H9 (cell line): Measurements from ENCODE around the gene LRMDA. TPM values are rescaled to one million over a fixed set of nuclear protein-coding genes. Genes with fewer than 3 reads are reported as not detected.
A peak's percentile ranks its signal among the peaks of the same experiment; 100 is the strongest.

Source experiments
- DNase-seq: peaks from one replicate; pipeline ENCODE4 v3.0.0-alpha.2; 2017
- H2AFZ ChIP-seq: one replicate; pipeline ENCODE4 v1.6.1; 2013; ENCODE audit warnings: mild to moderate bottlenecking, low read length, control low read depth, moderate library complexity
- H2AK5ac ChIP-seq: 2 replicates; pipeline ENCODE4 v1.6.1; 2013; ENCODE audit warnings: low read length, control low read depth, mixed read lengths; ENCODE audit not compliant: insufficient read length
- H2BK120ac ChIP-seq: one replicate; pipeline ENCODE4 v1.6.1; 2013; ENCODE audit warnings: low read depth, mild to moderate bottlenecking, low read length, control low read depth, inconsistent platforms; ENCODE audit not compliant: poor library complexity, severe bottlenecking
- H2BK12ac ChIP-seq: 2 replicates; pipeline ENCODE4 v1.6.1; 2013; ENCODE audit warnings: low read length, control low read depth, mixed read lengths, low read depth; ENCODE audit not compliant: insufficient read length
- H2BK15ac ChIP-seq: 2 replicates; pipeline ENCODE4 v1.6.1; 2013; ENCODE audit warnings: low read depth, low read length, control low read depth
- H2BK20ac ChIP-seq: one replicate; pipeline ENCODE4 v1.6.1; 2013; ENCODE audit warnings: low read depth, mild to moderate bottlenecking, low read length, control low read depth, inconsistent platforms; ENCODE audit not compliant: poor library complexity, severe bottlenecking
- H2BK5ac ChIP-seq: 2 replicates; pipeline ENCODE4 v1.6.1; 2013; ENCODE audit warnings: low read length, control low read depth, mixed read lengths; ENCODE audit not compliant: insufficient read length
- H3K14ac ChIP-seq: 2 replicates; pipeline ENCODE4 v1.6.1; 2013; ENCODE audit warnings: low read length, control low read depth; ENCODE audit not compliant: insufficient read depth
- H3K18ac ChIP-seq: 2 replicates; pipeline ENCODE4 v1.6.1; 2013; ENCODE audit warnings: low read depth, mild to moderate bottlenecking, mixed read lengths, low read length, control low read depth; ENCODE audit not compliant: insufficient read length
- H3K23ac ChIP-seq: 2 replicates; pipeline ENCODE4 v1.6.1; 2013; ENCODE audit warnings: low read length, control low read depth, mixed read lengths, low read depth; ENCODE audit not compliant: insufficient read length
- H3K23me2 ChIP-seq: 2 replicates; pipeline ENCODE4 v1.6.1; 2013; ENCODE audit warnings: low read depth, mild to moderate bottlenecking, mixed read lengths, low read length, control low read depth; ENCODE audit not compliant: insufficient read length, poor library complexity, severe bottlenecking
- H3K27ac ChIP-seq: 2 replicates; pipeline ENCODE4 v1.5.1; 2013; ENCODE audit warnings: low read length, control low read depth, mixed read lengths, low read depth; ENCODE audit not compliant: insufficient read length
- H3K27me3 ChIP-seq: 2 replicates; pipeline ENCODE4 v1.6.1; 2013; ENCODE audit warnings: low read length, control low read depth, inconsistent platforms; ENCODE audit not compliant: insufficient read depth
- H3K4ac ChIP-seq: 2 replicates; pipeline ENCODE4 v1.6.1; 2013; ENCODE audit warnings: low read depth, mild to moderate bottlenecking, control low read depth, inconsistent platforms, low read length, moderate library complexity
- H3K4me1 ChIP-seq: 2 replicates; pipeline ENCODE4 v1.6.1; 2013; ENCODE audit warnings: low read length, control low read depth, inconsistent platforms; ENCODE audit not compliant: insufficient read depth
- H3K4me2 ChIP-seq: 2 replicates; pipeline ENCODE4 v1.6.1; 2013; ENCODE audit warnings: low read length, control low read depth, mixed read lengths; ENCODE audit not compliant: insufficient read length, insufficient read depth
- H3K56ac ChIP-seq: 2 replicates; pipeline ENCODE4 v1.6.1; 2013; ENCODE audit warnings: low read depth, mild to moderate bottlenecking, mixed read lengths, low read length, control low read depth; ENCODE audit not compliant: insufficient read length
- H3K79me1 ChIP-seq: 2 replicates; pipeline ENCODE4 v1.6.1; 2013; ENCODE audit warnings: low read depth, mild to moderate bottlenecking, moderate library complexity, low read length, control low read depth, inconsistent platforms; ENCODE audit not compliant: insufficient read depth, poor library complexity, severe bottlenecking
- H3K79me2 ChIP-seq: 2 replicates; pipeline ENCODE4 v1.6.1; 2013; ENCODE audit warnings: low read length, control low read depth, inconsistent platforms; ENCODE audit not compliant: insufficient read depth
- H3K9ac ChIP-seq: 2 replicates; pipeline ENCODE4 v1.6.1; 2013; ENCODE audit warnings: low read length, control low read depth, mixed read lengths; ENCODE audit not compliant: insufficient read length; ENCODE audit errors: extremely low read depth
- H3K9me3 ChIP-seq: one replicate; pipeline ENCODE4 v1.6.1; 2013; ENCODE audit warnings: low read depth, low read length, inconsistent platforms; ENCODE audit not compliant: control insufficient read depth
- H3T11ph ChIP-seq: one replicate; pipeline ENCODE4 v1.6.1; 2013; ENCODE audit warnings: mild to moderate bottlenecking, low read length, control low read depth, inconsistent platforms
- H4K20me1 ChIP-seq: one replicate; pipeline ENCODE4 v1.6.1; 2013; ENCODE audit not compliant: control insufficient read depth, insufficient read length, insufficient read depth
- H4K5ac ChIP-seq: 2 replicates; pipeline ENCODE4 v1.6.1; 2013; ENCODE audit warnings: low read depth, mild to moderate bottlenecking, mixed read lengths, low read length, control low read depth; ENCODE audit not compliant: insufficient read length
- H4K8ac ChIP-seq: replicated peaks from 2 replicates; pipeline ENCODE4 v1.6.1; 2013; ENCODE audit warnings: low read length, control low read depth, mixed read lengths, low read depth; ENCODE audit not compliant: insufficient read length
- H4K91ac ChIP-seq: 2 replicates; pipeline ENCODE4 v1.6.1; 2013; ENCODE audit warnings: low read depth, mild to moderate bottlenecking, moderate library complexity, mixed read lengths, low read length, control low read depth; ENCODE audit not compliant: insufficient read length
- H3K27ac Mint-ChIP-seq, 3 experiments: 2 replicates in 2 of 3; 3 replicates in 1 of 3; pipeline ENCODE4 v1.8.0; 2020 to 2021; ENCODE audit warnings: mixed read lengths in 3 of 3, mild to moderate bottlenecking in 1 of 3, moderate library complexity in 1 of 3
- H3K27me3 Mint-ChIP-seq: 2 replicates; pipeline ENCODE4 v1.8.0; 2021; ENCODE audit warnings: low read depth, mild to moderate bottlenecking, moderate library complexity, mixed read lengths
- H3K36me3 Mint-ChIP-seq, 3 experiments: 2 replicates in 2 of 3; 3 replicates in 1 of 3; pipeline ENCODE4 v1.8.0; 2020 to 2021; ENCODE audit warnings: low read depth in 3 of 3, mixed read lengths in 3 of 3; ENCODE audit not compliant: insufficient read depth in 1 of 3
- H3K4me1 Mint-ChIP-seq, 2 experiments: 2 replicates each; pipeline ENCODE4 v1.8.0; 2020; ENCODE audit warnings: mixed read lengths in 2 of 2
- H3K4me3 Mint-ChIP-seq, 2 experiments: 2 replicates in 1 of 2; 3 replicates in 1 of 2; pipeline ENCODE4 v1.8.0; 2020 to 2021; ENCODE audit warnings: mild to moderate bottlenecking in 2 of 2, mixed read lengths in 2 of 2, moderate library complexity in 1 of 2
- H3K9me3 Mint-ChIP-seq, 2 experiments: 2 replicates in 1 of 2; 3 replicates in 1 of 2; pipeline ENCODE4 v1.8.0; 2020; ENCODE audit warnings: mild to moderate bottlenecking in 2 of 2, mixed read lengths in 2 of 2, moderate library complexity in 1 of 2
- WGBS: extraction: QIAGEN DNeasy Blood & Tissue Kit; methylation state at CpG from one replicate; pipeline ENCODE4 v1.1.7; 2013; ENCODE audit warnings: missing lambda C conversion rate, low lambda C conversion rate, mixed read lengths; ENCODE audit not compliant: insufficient read length; ENCODE audit errors: extremely low coverage; 5-methylcytosine and 5-hydroxymethylcytosine counted together
- total RNA-seq: library from RNA; stranded (reverse); gene quantifications from 2 replicates; pipeline ENCODE4 v1.2.1, GENCODE V29; 2021
- TF ChIP-seq, protein P1 (sequence below): fragments of 200-600 bp; sonication (generic); conservative IDR thresholded peaks from 3 replicates; pipeline ENCODE4 v1.8.0; 2021; ENCODE audit warnings: antibody characterized with exemption, mild to moderate bottlenecking

Gene LRMDA
- total RNA-seq, 1 experiment from 2014 or later = 1.8 TPM

DNA sequence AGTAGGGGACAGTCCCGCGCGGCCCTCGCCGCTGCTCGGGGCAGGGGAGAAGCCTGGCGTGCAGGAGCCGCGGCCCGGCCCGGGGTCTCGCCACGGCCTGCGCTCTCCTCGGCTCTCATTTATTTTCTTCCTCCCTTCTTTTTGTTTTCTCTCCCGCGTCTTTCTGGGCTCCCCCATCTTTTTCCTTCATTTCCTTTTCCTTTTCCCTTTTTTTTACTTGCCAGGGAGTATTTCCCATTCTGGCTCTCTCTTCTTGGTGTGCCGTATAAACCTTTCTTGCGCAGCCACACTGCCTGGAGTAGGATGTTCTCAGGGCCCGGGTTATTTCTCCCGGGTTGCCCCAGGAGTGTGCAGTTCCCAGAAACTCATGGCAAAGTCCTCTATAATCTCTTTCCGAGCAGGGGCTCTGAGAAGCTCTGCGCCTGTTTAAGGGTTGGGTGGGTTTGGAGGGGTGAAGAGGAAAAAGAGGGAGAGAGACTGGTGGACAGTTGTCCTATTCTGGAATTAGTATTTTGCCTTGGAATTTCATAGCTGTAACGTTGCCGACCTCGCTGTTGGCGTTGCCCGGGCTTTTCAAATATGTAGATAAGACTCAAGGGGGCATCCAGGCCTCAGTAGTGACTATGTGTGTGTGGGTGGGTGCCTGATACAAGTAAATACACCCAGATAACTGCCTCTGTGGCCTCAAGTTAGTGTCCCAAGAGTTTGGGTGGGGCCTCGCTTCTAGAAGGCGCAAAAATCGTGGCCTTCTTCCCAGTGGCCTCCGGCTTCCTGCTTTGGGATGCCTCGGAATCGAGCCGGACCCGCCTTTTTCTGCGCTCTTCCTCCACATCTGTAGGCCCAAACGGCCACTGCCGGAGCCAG, 25.6 kb upstream of the LRMDA start:
- no peak overlapping the region for H2AFZ ChIP-seq

More for the DNA sequence above, 25.6 kb upstream of the LRMDA start:
- Histone ChIP-seq H3K23ac (no peak overlapping the region), H3K56ac (no peak overlapping the region), H2BK120ac (no peak overlapping the region), H3K23me2 (peaks cover 40% of the 10 kb centered on the region), H3K9ac (no peak overlapping the region), H2AK5ac (no peak overlapping the region), H2BK15ac (no peak overlapping the region), H2BK5ac (no peak overlapping the region), H3K27ac (no peak overlapping the region), H2BK12ac (no peak overlapping the region), H3T11ph (no peak overlapping the region), H3K4me1 (no peaks in the 10 kb centered on the region), H4K8ac (no peak overlapping the region), H3K79me1 (no peaks in the 10 kb centered on the region), H3K14ac (no peak overlapping the region), H3K18ac (no peak overlapping the region), H4K20me1 (peaks cover 3% of the 10 kb centered on the region), H3K27me3 (peaks cover 73% of the 10 kb centered on the region), H3K9me3 (no peaks in the 10 kb centered on the region), H3K79me2 (no peaks in the 10 kb centered on the region), H4K91ac (no peak overlapping the region), H3K4ac (no peak overlapping the region), H3K4me2 (no peak overlapping the region), H2BK20ac (no peak overlapping the region), H4K5ac (no peak overlapping the region)
- DNase-seq = no peak
- Mint-ChIP-seq H3K4me1 (peaks cover 38 to 49% of the 10 kb centered on the region in 2 experiments), H3K36me3 (no peaks in the 10 kb centered on the region; a peak in 1 of 7 replicates), H3K4me3 (peak overlapping the region in 1 of 2 experiments; percentile 67; a peak in 3 of 5 replicates), H3K9me3 (peaks cover 0 to 2% of the 10 kb centered on the region in 2 experiments; a peak in 3 of 5 replicates), H3K27ac (no peak overlapping the region), H3K27me3 (peaks cover 95% of the 10 kb centered on the region)
- TF ChIP-seq, protein P1, sequence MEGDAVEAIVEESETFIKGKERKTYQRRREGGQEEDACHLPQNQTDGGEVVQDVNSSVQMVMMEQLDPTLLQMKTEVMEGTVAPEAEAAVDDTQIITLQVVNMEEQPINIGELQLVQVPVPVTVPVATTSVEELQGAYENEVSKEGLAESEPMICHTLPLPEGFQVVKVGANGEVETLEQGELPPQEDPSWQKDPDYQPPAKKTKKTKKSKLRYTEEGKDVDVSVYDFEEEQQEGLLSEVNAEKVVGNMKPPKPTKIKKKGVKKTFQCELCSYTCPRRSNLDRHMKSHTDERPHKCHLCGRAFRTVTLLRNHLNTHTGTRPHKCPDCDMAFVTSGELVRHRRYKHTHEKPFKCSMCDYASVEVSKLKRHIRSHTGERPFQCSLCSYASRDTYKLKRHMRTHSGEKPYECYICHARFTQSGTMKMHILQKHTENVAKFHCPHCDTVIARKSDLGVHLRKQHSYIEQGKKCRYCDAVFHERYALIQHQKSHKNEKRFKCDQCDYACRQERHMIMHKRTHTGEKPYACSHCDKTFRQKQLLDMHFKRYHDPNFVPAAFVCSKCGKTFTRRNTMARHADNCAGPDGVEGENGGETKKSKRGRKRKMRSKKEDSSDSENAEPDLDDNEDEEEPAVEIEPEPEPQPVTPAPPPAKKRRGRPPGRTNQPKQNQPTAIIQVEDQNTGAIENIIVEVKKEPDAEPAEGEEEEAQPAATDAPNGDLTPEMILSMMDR = no peak
- no CpG with 5 or more reads among the region's 39 CpGs for whole genome bisulfite sequencing
